C4-2B (cell line): ENCODE results near the gene NDP.

Experiments used
- ZFX ChIP-seq: fragments of 450-650 bp; IDR thresholded peaks from 2 replicates; pipeline ENCODE4 v1.6.1; 2017
- TF ChIP-seq, protein P1 (sequence below): fragments of 450-650 bp; conservative IDR thresholded peaks from 2 replicates; pipeline ENCODE4 v1.5.1; 2017; ENCODE audit warnings: mild to moderate bottlenecking

DNA sequence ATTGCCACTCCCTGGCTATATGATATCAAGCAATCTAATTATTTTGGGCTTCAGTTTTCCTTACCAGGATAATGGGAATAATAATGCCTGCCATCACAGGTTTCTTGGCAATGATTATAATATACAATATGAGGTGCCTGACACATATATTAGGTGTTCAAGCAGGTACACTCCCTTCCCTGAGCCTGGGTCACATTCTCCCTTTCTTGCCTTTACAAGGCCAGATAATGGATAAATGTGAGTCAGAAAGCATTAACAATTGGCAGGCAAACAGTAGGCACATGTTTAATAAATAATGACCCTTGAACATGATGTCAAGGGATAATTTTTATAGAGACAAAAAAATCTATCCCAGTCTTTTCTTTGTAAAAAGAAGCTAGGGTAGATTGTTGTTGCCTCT lies 17.2 kb downstream of the NDP start:
- TF ChIP-seq, protein P1, sequence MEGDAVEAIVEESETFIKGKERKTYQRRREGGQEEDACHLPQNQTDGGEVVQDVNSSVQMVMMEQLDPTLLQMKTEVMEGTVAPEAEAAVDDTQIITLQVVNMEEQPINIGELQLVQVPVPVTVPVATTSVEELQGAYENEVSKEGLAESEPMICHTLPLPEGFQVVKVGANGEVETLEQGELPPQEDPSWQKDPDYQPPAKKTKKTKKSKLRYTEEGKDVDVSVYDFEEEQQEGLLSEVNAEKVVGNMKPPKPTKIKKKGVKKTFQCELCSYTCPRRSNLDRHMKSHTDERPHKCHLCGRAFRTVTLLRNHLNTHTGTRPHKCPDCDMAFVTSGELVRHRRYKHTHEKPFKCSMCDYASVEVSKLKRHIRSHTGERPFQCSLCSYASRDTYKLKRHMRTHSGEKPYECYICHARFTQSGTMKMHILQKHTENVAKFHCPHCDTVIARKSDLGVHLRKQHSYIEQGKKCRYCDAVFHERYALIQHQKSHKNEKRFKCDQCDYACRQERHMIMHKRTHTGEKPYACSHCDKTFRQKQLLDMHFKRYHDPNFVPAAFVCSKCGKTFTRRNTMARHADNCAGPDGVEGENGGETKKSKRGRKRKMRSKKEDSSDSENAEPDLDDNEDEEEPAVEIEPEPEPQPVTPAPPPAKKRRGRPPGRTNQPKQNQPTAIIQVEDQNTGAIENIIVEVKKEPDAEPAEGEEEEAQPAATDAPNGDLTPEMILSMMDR = no peak
- TF ChIP-seq ZFX = no peak
